ENCODE data around the gene RPTOR. TPM values are rescaled to one million over a fixed set of nuclear protein-coding genes. Genes with fewer than 3 reads are reported as not detected.

Gene RPTOR
- total RNA-seq, 1 donor = 30.0 TPM

DNA sequence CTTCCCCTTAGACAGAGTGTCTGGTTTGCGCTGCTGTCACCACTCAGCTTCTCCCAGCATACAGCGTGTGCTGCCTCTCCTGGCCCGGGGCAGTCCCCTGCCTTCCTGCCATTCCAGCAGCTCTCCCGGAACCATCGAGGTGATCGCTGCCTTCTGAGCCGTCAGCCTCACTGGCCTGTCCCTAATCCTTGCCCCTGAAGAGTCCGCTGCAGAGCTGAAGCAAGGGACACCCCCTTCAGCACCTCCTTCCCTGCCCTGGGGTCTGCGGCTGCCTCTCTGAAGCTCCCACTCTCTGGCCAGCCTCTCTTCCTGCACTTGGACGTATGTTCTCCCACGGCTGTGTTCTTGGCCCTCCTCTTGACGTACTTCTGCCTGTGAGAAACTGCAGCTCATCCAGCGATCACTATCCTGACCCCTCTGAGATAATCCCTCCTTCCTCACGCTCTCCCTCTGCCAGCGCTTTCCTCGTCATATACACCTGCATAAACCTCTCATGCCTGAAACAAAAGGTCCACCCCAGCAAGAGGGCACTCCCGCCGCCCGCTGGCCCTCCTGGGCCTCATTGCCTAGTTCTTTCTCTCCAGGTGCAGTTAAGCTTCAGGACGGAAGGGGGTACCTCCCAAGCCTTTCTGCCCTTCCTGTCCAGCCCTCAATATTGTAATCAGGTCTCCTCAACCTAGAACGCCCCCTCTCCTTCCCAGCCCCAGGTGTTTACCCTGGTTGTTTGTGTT, 226.4 kb downstream of the RPTOR start:
- no peak overlapping the region for H3K4me3 ChIP-seq (ENCODE audit: low read depth, low read length)
- TF ChIP-seq, protein P1, sequence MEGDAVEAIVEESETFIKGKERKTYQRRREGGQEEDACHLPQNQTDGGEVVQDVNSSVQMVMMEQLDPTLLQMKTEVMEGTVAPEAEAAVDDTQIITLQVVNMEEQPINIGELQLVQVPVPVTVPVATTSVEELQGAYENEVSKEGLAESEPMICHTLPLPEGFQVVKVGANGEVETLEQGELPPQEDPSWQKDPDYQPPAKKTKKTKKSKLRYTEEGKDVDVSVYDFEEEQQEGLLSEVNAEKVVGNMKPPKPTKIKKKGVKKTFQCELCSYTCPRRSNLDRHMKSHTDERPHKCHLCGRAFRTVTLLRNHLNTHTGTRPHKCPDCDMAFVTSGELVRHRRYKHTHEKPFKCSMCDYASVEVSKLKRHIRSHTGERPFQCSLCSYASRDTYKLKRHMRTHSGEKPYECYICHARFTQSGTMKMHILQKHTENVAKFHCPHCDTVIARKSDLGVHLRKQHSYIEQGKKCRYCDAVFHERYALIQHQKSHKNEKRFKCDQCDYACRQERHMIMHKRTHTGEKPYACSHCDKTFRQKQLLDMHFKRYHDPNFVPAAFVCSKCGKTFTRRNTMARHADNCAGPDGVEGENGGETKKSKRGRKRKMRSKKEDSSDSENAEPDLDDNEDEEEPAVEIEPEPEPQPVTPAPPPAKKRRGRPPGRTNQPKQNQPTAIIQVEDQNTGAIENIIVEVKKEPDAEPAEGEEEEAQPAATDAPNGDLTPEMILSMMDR (IDR thresholded peaks at IDR 0.05; ENCODE audit: insufficient read depth, low read length) = no peak
- no peak for DNase-seq (ENCODE audit: low read depth)

DNA sequence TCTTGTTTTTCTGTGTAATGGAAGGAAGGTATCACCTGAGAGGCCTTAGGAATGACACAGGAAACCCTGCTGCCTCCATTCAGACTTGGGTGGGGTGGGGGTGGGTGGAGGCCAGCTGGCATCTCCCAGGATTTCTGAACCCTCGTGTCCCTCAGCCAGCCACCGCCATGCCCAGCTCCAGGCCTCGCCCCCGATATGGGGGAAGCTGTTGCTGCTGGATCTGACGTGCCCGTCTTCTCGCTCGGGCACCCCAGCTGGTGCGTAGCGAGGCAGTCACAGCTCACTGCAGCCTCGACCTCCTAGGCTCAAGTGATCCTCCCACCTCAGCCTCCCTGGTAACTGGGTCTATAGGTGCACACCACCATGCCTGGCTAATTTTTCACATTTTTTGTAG, 227.0 kb downstream of the RPTOR start:
- H3K4me3 ChIP-seq (ENCODE audit: low read depth, low read length) = no peak overlapping the region
- TF ChIP-seq, protein P1 (IDR thresholded peaks at IDR 0.05; ENCODE audit: insufficient read depth, low read length) = no peak
- DNase-seq (ENCODE audit: low read depth) = no peak

DNA sequence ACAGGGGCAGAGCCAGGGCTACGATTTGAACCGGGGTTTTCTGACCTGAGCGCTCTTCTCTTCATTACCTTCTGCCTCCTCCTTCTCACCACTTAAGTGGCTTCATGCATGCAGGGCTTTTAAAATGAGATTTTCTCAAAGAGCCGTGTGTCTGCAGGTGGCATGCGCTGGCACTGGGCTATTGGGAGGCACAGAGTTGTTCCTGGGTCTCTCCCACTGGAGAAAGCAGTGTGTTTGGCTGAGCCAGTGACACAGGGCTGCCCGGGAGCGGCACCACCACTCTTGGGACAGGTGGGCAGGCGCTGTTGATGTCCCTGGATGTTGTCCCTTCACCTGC, 228.2 kb downstream of the RPTOR start:
- TF ChIP-seq, protein P1 (IDR thresholded peaks at IDR 0.05; ENCODE audit: insufficient read depth, low read length) = no peak
- no peak overlapping the region for H3K4me3 ChIP-seq (ENCODE audit: low read depth, low read length)
- DNase-seq (ENCODE audit: low read depth) = no peak

DNA sequence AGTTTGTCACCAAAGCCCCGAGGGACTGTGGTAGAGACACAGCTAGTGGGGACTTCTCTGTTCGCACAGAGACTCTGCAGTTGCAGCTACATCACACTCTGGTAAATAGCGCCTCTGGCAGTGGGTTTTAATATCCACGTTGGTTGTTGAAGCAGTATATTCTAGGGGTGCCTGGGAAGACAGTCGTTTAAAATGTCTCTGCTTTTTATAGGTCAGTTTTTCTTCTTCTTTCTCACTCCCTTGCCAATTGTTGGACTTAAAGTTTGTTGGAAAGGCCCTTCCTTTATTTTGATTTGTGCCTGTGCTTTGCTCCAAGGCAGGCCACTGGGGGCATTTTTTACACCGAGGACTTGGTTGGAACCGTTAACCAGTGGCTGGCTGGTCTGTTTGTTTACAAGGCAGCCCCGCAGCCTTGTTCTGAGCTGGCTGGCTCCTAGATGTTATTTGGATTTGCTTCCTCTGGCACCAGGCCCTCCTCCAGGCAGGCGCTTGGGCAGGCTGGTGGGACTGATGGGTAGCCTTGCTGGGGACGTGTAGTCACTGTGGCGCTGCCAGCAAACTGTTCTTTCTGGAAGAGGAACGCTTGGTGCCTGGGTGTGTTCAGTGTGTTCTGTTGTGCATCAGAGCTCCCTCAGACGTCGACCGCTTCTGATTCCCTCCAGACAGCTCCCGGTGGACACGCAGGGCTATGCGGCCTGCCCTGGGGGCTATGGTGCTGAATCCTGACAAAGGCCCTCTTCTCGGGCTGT, 228.8 kb downstream of the RPTOR start:
- DNase-seq (ENCODE audit: low read depth) = peak; percentile 18
- TF ChIP-seq, protein P1 (IDR thresholded peaks at IDR 0.05; ENCODE audit: insufficient read depth, low read length) = no peak
- H3K4me3 ChIP-seq (ENCODE audit: low read depth, low read length) = no peak overlapping the region

DNA sequence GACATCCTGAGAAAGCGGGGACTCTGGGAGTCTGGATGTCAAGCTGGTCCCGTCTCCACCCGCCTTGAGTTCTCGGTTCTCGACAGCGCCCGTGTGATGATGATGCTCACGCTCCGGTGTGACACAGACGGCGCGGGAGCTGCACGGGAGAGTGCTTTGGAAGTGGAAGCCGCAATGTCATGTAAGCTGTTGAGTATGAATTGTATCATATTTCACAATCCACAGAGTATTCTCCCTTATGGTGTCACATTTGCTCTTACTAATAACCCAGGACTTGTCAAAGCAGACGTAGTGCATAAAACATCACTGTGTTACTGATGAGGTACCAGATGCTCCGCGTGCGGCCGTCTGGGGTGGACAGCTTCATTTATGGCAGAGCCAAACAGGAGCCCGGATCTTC, 229.5 kb downstream of the RPTOR start:
- DNase-seq (ENCODE audit: low read depth) = no peak
- TF ChIP-seq, protein P1 (IDR thresholded peaks at IDR 0.05; ENCODE audit: insufficient read depth, low read length) = no peak
- no peak overlapping the region for H3K4me3 ChIP-seq (ENCODE audit: low read depth, low read length)

DNA sequence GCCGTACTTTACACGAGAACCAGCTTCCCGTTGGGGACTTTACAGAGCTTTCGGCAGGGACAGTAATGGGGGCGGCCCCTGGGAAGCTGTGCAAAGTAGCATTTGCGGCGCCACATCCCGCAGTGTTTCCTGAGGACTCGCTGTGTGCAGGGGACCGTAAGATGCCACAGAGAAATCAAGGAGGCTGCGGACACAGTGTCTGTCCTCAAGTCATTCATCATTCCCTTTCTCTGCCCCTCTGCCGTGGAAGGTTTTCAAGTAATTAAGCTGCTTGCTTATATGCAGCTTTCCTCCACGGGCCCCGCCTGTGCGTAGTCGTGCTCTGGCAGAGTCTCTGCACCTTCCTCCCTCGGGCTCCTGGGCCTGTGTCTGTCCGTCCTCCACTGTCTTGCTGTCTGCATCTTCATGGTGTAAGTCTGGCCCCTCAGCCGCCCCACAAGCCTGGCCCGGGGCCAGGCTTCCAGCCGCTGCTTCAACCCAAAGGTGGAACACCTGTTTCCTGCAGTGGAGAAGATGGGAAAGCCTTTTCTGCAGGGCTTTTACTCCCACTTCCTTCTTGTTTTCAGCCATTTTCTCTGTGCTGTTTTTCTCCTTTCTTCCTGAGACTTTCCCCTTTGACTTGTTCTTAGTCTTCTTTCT, 230.1 kb downstream of the RPTOR start:
- no peak for DNase-seq (ENCODE audit: low read depth)
- H3K4me3 ChIP-seq (ENCODE audit: low read depth, low read length) = no peak overlapping the region
- TF ChIP-seq, protein P1 (IDR thresholded peaks at IDR 0.05; ENCODE audit: insufficient read depth, low read length) = no peak

Data from fibroblast of the aortic adventitia (primary cell).